Retinal pigment epithelial cell (primary cell): ENCODE results near the gene AMIGO1.

Experiments used
- DNase-seq: peaks from one replicate; pipeline ENCODE4 v3.0.0-alpha.2; 2010; ENCODE audit warnings: low read depth
- H3K4me3 ChIP-seq: 2 replicates; pipeline ENCODE4 v1.5.1; 2011; ENCODE audit warnings: mild to moderate bottlenecking, low read length, control low read depth, moderate library complexity
- TF ChIP-seq, protein P1 (sequence below): conservative IDR thresholded peaks from 2 replicates; pipeline ENCODE4 v1.5.1; 2011; ENCODE audit warnings: low read depth, low read length, control low read depth, inconsistent platforms

The AMIGO1 gene

DNA sequence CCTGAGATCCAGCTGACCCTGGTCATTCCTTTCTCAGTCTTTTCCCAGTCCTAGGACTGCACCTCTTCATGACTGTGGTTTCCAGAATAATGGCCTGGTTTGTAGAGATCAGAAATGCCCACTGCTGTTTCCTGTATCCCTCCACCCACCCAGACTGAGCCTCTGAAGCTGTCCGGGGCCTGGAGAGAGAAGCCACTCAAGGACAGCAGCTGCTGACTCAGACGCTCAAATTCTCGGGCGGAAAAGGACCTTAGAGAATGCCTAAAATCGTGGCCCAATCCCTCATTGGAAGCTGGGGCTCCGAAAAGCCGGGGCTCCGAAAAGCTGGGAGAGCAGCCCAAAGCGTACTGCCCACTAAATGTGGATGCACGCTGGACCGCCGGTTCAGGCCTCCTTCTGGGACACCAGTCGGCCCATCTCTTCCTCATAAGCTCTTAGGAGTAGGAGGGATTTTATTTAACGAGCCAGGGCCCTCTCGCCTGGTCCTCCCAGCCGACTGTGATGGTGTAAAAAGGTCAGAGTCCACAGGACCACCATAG, 22.4 kb upstream of the AMIGO1 start:
- H3K4me3 ChIP-seq = no peak overlapping the region
- DNase-seq = no peak
- TF ChIP-seq, protein P1, sequence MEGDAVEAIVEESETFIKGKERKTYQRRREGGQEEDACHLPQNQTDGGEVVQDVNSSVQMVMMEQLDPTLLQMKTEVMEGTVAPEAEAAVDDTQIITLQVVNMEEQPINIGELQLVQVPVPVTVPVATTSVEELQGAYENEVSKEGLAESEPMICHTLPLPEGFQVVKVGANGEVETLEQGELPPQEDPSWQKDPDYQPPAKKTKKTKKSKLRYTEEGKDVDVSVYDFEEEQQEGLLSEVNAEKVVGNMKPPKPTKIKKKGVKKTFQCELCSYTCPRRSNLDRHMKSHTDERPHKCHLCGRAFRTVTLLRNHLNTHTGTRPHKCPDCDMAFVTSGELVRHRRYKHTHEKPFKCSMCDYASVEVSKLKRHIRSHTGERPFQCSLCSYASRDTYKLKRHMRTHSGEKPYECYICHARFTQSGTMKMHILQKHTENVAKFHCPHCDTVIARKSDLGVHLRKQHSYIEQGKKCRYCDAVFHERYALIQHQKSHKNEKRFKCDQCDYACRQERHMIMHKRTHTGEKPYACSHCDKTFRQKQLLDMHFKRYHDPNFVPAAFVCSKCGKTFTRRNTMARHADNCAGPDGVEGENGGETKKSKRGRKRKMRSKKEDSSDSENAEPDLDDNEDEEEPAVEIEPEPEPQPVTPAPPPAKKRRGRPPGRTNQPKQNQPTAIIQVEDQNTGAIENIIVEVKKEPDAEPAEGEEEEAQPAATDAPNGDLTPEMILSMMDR = no peak

DNA sequence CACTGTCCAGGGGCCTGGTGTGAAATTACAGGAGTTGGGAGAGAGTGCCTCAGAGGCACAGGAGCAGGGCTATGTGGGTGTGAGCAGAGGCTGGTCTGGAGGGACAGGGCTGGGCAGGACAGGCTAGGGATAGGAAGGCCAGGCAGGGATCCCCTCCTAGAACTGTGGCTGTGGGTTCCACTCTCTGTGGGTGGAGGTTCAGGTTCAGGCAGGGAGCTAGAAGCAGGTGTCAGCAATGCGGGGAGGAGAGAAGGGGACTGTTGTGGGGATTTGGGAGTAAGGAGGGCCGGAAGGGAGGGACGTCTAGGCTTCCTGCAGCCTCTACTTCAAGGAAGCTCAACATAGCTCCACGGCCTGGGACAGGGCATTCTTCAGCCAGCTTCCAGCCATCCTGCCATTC, 21.9 kb upstream of the AMIGO1 start:
- no peak for DNase-seq
- no peak overlapping the region for H3K4me3 ChIP-seq
- TF ChIP-seq, protein P1 = no peak

GRCh38 chr1:109530457-109531087, 21.0 kb upstream of the AMIGO1 start:
- TF ChIP-seq, protein P1 = no peak
- DNase-seq = no peak
- no peak overlapping the region for H3K4me3 ChIP-seq

DNA sequence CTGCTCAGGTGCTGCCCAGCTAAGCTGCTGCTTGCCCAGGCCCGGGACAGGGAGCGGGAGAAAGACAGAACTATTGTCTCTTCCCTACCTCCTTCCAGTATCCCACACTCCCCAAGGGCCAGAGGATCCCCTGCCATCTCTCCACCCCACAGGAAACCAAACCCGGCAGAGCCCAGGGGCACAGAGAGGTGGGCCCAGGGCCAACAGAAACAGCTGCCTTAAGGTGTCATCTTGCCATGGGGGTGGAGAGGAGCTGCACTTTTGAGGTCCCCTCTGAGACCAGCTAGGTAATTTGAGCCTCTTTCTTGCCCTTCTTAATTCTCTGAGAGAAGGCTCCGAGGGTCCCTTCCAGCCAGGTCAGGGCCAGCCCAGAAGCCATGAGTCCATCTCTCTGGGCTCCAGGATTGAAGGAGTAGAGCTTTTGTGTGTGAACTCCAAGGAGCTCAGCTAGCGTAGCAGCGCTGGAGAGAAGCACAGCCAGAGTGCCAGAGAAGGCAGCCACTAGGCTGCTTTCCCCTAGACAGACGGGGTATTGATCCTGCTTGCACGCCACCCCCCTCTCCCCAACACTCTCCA, 20.4 kb upstream of the AMIGO1 start:
- H3K4me3 ChIP-seq = no peak overlapping the region
- DNase-seq = no peak
- TF ChIP-seq, protein P1 = no peak

DNA sequence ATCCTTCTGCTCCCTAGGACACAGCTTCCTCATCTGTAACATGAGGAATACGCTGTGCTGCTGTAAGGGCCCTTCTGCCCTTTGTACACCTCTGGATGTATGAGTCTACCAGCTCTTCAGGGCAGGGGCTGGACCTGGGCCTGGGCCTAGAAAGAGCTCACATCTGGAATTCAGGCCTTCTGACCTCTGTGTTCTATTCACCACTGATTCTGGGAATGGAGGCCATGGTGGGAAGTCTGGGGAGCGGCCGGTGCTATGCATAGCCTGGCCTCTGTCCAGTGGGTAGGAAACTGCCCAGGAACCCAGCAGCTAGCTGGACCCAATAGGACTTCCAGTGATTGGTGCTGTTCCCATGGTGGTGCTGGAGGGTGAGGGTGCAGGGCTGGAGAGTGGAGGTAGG, 19.2 kb upstream of the AMIGO1 start:
- H3K4me3 ChIP-seq = no peak overlapping the region
- TF ChIP-seq, protein P1 = no peak
- no peak for DNase-seq

DNA sequence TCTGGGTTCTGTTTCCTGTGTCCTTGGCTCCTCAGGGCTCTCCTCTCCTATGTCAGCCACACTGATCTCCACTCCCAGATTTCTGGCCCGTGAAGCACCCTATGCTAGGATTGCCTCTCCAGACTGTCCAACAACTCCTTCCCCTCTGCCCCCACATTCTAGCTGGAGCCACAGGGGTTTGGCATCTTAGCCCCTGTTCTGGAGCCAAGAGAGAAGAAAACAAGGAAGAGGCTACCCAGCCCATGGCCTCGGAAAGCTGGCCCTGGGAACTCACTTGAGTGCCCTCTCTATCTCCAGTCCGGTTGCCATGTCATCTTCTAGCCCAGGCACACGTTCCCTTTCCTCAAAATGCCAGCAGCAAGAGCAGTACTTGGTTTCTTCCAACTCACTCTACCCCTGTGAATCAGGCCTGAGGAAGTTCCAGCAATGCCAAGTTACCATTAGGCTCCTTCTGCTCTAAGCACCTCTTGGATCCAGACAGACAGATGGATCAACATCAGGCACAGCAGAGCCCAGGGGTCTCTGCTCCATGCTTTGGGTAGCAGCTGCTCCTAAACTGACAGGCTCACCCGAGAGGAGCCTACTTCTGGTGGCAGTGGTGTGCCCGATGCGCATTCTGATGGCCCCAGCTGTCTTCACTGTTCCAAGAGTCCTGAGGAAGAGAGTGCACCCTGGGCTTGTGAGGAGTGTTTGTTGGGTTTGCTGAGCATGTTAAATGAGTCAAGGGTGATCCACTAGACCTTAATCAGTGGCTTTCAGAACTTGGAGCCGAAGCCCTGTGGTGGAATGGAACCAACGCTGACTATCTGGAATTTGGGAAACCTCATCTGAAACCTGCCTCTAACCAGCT, 18.5 kb upstream of the AMIGO1 start:
- TF ChIP-seq, protein P1 = no peak
- DNase-seq = no peak
- no peak overlapping the region for H3K4me3 ChIP-seq
